ENCODE results near the gene ASTN2.

The ASTN2 gene

DNA sequence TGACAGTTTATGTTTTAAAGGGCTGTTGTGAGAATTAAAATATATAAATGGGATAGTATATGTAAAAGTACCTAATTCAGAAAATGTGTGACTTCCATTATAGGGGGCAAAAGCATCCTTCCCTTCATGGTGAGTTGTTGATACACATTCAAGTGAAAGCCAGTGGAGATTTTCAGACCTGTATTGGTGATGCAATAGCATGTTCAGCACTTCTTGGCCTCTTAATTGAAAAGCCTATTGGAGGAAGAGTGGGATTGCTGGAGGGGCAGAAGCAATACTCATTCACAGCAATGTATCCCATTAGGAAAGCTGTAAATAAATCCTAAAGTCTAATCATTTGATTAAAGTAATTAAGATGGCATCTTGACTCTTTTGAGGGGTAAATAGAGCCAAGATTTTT is 710.4 kb downstream of the ASTN2 start:
- H3K27ac ChIP-seq (ENCODE audit: low read length) = no peak overlapping the region
- ATAC-seq (ENCODE audit: insufficient read depth, low read depth) (no peak), DNase-seq (no peak)

GRCh38 chr9:116703634-116704033 is 711.2 kb downstream of the ASTN2 start:
- DNase-seq (no peak), ATAC-seq (ENCODE audit: insufficient read depth, low read depth) (no peak)
- no peaks in the 10 kb centered on the region for H3K79me2 ChIP-seq (ENCODE audit: insufficient read depth, low read length)
- no peak overlapping the region for H2AFZ ChIP-seq (ENCODE audit: low read depth, low read length)
- TF ChIP-seq EZH2 (IDR thresholded peaks at IDR 0.05; ENCODE audit: borderline replicate concordance, low read depth, low read length, severe bottlenecking) = no peak
- TF ChIP-seq, protein P1, sequence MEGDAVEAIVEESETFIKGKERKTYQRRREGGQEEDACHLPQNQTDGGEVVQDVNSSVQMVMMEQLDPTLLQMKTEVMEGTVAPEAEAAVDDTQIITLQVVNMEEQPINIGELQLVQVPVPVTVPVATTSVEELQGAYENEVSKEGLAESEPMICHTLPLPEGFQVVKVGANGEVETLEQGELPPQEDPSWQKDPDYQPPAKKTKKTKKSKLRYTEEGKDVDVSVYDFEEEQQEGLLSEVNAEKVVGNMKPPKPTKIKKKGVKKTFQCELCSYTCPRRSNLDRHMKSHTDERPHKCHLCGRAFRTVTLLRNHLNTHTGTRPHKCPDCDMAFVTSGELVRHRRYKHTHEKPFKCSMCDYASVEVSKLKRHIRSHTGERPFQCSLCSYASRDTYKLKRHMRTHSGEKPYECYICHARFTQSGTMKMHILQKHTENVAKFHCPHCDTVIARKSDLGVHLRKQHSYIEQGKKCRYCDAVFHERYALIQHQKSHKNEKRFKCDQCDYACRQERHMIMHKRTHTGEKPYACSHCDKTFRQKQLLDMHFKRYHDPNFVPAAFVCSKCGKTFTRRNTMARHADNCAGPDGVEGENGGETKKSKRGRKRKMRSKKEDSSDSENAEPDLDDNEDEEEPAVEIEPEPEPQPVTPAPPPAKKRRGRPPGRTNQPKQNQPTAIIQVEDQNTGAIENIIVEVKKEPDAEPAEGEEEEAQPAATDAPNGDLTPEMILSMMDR (IDR thresholded peaks at IDR 0.05; ENCODE audit: borderline replicate concordance, extremely low read depth, low read length, poor library complexity, severe bottlenecking) = no peak
- H3K9me3 ChIP-seq (ENCODE audit: insufficient read depth, low read length, severe bottlenecking) = no peaks in the 10 kb centered on the region
- H3K9ac ChIP-seq (ENCODE audit: low read depth, low read length) = no peak overlapping the region
- H3K27ac ChIP-seq (ENCODE audit: low read length) = no peak overlapping the region
- peaks cover 16% of the 10 kb centered on the region for H3K36me3 ChIP-seq (ENCODE audit: insufficient read depth, low read length)
- no peak overlapping the region for H3K4me2 ChIP-seq (ENCODE audit: insufficient read depth, low read length)
- no peaks in the 10 kb centered on the region for H3K27me3 ChIP-seq (ENCODE audit: insufficient read depth, low read length, poor library complexity)
- no peaks in the 10 kb centered on the region for H3K4me1 ChIP-seq (ENCODE audit: insufficient read depth, low read length)
- no peaks in the 10 kb centered on the region for H4K20me1 ChIP-seq (ENCODE audit: insufficient read depth, low read length)
- no peak overlapping the region for H3K4me3 ChIP-seq (ENCODE audit: low read depth in 1 of 2, low read length in 2 of 2)

More for the DNA sequence above, 710.4 kb downstream of the ASTN2 start:
- Histone ChIP-seq H3K36me3 (ENCODE audit: insufficient read depth, low read length) (peaks cover 8% of the 10 kb centered on the region), H3K4me2 (ENCODE audit: insufficient read depth, low read length) (no peak overlapping the region), H3K27me3 (ENCODE audit: insufficient read depth, low read length, poor library complexity) (no peaks in the 10 kb centered on the region), H3K9ac (ENCODE audit: low read depth, low read length) (no peak overlapping the region), H4K20me1 (ENCODE audit: insufficient read depth, low read length) (no peaks in the 10 kb centered on the region), H3K4me1 (ENCODE audit: insufficient read depth, low read length) (no peaks in the 10 kb centered on the region), H3K4me3 (ENCODE audit: low read depth in 1 of 2, low read length in 2 of 2) (no peak overlapping the region), H3K9me3 (ENCODE audit: insufficient read depth, low read length, severe bottlenecking) (no peaks in the 10 kb centered on the region), H2AFZ (ENCODE audit: low read depth, low read length) (no peak overlapping the region), H3K79me2 (ENCODE audit: insufficient read depth, low read length) (no peaks in the 10 kb centered on the region)
- no peak for TF ChIP-seq EZH2 (IDR thresholded peaks at IDR 0.05; ENCODE audit: borderline replicate concordance, low read depth, low read length, severe bottlenecking)
- TF ChIP-seq, protein P1 (IDR thresholded peaks at IDR 0.05; ENCODE audit: borderline replicate concordance, extremely low read depth, low read length, poor library complexity, severe bottlenecking) = no peak

DNA sequence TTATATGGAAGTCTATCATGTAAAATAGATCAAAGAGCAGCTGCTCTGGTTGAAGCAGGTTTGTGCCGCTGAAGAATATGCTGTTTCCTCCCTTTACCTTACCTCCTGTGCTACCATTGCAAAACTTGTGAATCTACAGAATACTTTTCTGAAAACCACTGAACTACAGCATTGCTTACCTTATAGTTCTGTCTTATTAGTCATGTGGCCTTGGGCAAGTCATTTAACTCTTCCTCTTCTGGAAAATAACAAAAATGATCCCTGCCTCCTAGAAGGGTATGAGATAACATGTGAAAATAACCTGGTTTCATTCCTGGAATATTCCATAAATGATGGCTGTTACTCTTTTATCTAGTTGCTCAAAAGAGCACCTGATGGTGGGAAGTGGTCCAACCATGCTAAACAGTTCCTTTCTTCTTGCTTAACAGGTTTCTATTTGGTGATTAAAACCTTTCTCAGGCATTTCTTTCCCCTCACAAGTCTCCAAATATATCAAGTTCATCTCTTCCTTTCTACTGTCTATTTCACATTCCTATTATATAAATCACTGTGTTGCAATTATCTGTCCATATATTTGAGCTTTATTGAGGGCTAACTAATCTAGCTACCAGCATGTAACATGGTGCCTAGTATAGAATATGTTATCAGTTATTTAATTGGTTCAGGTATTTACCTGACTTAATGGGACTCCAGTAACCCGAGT is 712.8 kb downstream of the ASTN2 start:
- no peak for ATAC-seq (ENCODE audit: insufficient read depth, low read depth)

More for the DNA sequence above, 712.8 kb downstream of the ASTN2 start:
- Histone ChIP-seq H3K9ac (ENCODE audit: low read depth, low read length) (no peak overlapping the region), H3K36me3 (ENCODE audit: insufficient read depth, low read length) (peaks cover 29% of the 10 kb centered on the region), H4K20me1 (ENCODE audit: insufficient read depth, low read length) (no peaks in the 10 kb centered on the region; the same call in 1 of the 2 replicates), H3K9me3 (ENCODE audit: insufficient read depth, low read length, severe bottlenecking) (no peaks in the 10 kb centered on the region), H3K27ac (ENCODE audit: low read length) (no peak overlapping the region), H3K27me3 (ENCODE audit: insufficient read depth, low read length, poor library complexity) (no peaks in the 10 kb centered on the region), H2AFZ (ENCODE audit: low read depth, low read length) (no peak overlapping the region), H3K4me2 (ENCODE audit: insufficient read depth, low read length) (no peak overlapping the region), H3K4me3 (ENCODE audit: low read depth in 1 of 2, low read length in 2 of 2) (no peak overlapping the region), H3K4me1 (ENCODE audit: insufficient read depth, low read length) (no peaks in the 10 kb centered on the region), H3K79me2 (ENCODE audit: insufficient read depth, low read length) (no peaks in the 10 kb centered on the region)
- TF ChIP-seq EZH2 (IDR thresholded peaks at IDR 0.05; ENCODE audit: borderline replicate concordance, low read depth, low read length, severe bottlenecking) = no peak
- TF ChIP-seq, protein P1 (IDR thresholded peaks at IDR 0.05; ENCODE audit: borderline replicate concordance, extremely low read depth, low read length, poor library complexity, severe bottlenecking) = no peak
- DNase-seq = no peak

All from DND-41 (cell line).